ENCODE results near the gene MRPL28.

DNA sequence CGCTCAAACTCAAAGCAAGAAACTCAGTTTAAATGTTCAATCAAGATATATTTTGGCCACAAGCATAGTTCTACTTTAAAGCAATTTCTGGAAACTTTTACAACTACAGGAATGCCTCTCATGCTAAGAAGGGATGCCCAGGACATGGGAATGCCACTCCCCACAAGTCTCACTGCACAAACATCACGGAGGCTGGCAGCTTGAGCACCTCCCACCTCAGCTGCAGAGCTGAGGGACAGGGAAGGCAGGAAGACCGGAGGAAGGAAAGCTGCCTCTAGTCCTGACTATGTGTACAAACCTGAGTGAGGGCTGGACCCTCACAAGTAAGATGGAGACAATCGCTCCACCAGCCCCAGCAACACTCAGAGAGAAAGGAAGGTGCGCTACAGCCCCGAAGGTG is 23.1 kb downstream of the MRPL28 start:
- TF ChIP-seq EZH2 (IDR thresholded peaks at IDR 0.05; ENCODE audit: borderline replicate concordance, low read length) (no peak), CTCF (conservative IDR thresholded peaks at IDR 0.05 in 1 of 2, IDR thresholded peaks at IDR 0.05 in 1 of 2; ENCODE audit: extremely low read depth in 1 of 2, insufficient read depth in 1 of 2, low read depth in 1 of 2, low read length in 2 of 2) (no peak)
